Kasumi-1 (cell line): Measurements from ENCODE around the gene NR4A3.

Source experiments
- DNase-seq, 2 experiments: peaks; one replicate each; lab custom pipeline; 2025; lab: John Stamatoyannopoulos, UW

Gene NR4A3

DNA sequence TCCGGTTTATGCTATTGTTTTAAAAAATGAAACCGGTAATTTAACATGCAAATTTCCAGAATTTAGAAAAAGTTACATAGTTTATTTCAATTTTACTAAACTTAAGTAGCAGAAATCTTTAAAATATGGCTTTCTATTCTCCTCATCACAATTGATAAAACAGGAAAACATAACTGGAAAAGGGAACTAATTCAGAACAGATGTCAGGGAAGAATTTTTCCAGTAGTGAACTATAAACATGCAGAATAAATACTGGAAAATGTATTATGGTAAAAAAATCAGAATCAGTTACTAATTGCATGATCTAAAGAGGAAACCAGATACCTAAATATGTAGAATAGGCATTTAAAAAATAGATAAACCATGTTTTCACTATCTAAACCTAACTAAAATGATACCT is 7.3 kb upstream of the NR4A3 start:
- DNase-seq: no peak

GRCh38 chr9:99816392-99816791 is 5.3 kb upstream of the NR4A3 start:
- no peak for DNase-seq

DNA sequence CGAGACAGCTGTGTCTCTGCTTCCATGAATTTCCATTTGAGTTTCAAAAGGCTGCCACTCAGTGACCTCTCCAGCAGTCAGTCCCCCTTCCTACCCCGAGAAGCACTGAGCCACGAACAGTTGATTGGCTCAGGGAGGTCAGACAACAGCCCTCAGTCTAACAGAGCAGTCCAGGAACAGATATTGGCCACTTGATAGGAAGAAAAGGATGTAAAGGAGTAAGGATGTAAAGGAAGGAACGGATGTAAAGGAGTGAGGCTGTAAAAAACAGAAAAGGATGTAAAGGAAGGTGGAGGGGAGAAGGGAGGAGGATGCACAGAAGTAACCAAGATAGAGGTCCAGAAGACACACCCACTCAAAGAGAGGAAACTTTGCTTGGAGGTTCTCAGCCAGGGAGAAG is 3.2 kb upstream of the NR4A3 start:
- DNase-seq: peak in 1 of 2 experiments; percentile 5

GRCh38 chr9:99819123-99819855 is 2.4 kb upstream of the NR4A3 start:
- DNase-seq: peak; percentile 72 to 77

DNA sequence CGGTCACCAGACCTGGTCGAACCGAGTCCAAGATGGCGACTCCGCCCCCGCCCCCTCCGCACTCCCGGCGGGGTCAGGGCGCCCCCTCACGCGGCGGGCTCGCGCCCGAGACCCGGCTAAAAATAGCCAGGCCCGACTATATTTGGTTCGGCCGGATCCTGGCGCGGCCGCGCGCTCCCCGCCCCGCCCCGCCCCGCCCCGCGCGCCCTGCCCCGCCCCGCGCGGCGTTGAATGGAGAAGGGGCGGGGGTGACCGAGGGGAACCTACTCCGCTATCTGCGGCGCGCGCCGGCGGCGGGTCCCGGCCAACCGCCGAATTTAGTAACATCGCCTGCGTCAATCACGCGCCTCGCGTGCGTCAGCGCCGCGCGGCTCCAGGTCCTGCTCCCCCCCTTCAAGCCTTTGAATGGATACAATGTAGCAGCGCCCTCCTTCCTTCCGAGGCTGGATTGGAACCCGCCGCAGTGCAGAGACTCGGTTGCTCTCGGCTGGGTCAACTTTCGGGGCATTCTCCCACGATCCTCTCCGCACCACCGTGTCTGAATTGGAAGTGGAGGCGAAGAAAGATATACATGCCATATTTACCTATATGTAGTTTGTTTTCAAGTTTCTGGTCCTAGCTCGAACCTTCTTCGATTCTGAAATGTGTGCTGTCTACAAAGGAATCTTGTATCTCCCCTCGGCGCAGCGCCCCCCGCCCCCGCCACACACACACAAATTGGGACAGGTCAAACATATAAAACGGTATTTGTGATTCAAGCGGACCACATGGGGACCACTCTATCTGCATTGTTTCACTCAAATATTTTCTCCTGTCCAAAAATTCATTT is 1.6 kb upstream of the NR4A3 start:
- peak; percentile 85 to 91 for DNase-seq

- peak; percentile 38 to 62 for DNase-seq
These were observed 845 bp upstream of the NR4A3 start for GRCh38 chr9:99820685-99821395.

GRCh38 chr9:99822109-99822805 is 572 bp downstream of the NR4A3 start:
- DNase-seq: peak; percentile 55 to 72

- peak; percentile 55 to 72 for DNase-seq
These were observed 1.3 kb downstream of the NR4A3 start for GRCh38 chr9:99822806-99823591.

GRCh38 chr9:99823681-99824377 is 2.1 kb downstream of the NR4A3 start:
- DNase-seq: peak in 1 of 2 experiments; percentile 7

DNA sequence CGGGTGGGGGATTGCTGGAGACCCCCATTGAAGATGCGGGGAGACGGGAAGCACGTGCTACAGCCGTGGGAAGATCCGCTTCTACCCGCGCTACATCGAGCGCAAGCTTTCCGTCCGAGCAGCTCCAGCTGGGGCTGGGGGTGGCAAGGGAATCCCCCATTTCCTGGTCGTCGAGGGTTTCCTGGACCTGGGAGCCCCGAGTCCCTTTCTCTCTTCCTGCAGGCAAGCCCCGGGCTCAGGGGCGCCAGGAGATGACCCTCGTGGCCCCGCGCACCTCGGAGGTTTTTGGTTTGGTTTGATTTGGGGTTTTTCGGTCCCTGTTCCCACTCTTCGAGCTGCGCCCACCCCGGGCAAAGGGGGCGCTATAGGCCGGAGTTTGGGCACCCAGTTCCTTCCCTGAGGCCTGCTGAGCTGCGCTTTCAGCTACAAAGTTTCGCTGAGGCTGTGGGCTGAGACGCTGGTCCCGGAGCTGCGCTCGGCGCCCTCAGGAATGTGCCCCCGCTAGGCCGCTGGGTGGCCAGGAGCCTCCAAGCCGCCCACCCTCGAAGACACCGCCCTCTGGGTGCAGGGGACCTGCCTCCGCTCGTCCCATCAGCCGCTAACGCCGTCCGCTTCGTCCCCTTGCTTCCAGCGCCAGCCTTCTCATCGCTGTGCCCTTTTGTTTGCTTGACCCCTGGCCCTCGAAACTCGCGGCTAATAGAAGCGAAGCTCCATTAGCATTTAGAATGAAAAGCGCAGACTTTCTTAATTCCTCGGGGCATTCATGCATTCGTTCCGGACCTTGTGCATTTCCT is 2.9 kb downstream of the NR4A3 start:
- DNase-seq: peak; percentile 57 to 58

DNA sequence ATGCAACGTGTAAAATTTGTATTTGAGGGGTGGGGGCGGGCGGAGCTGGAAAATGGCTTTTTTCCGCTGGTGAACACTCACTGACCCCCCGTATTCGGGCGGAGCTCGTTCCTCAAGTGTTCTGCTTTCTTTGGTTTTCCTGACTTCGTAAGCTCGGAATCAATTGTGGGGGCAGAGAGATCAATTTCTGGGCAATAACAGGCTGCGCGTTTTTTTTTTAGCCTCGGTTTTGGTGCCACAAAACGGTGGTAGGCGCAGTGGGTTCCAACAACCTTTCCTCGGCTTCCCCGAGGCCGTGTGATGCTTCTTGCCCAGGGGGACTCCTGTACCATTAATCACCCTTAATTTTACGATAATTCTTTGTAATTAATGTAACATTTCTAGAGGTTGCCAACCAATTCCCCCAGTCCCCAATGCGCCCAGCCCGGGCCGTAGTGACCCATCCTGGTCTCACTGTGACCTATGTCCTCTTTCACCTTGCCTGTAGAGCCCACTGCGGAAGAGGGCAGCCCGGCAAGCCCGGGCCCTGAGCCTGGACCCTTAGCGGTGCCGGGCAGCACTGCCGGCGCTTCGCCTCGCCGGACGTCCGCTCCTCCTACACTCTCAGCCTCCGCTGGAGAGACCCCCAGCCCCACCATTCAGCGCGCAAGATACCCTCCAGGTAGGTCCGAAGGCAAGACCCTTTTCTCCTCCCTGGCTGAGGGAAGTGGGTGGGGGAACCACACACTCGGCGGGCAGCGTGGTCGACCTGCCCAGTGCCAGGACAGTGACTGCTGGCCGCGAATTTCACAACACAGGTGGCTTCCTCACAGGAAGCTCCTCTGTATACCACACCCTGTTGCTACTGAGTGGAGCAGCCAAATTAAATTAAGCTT is 3.7 kb downstream of the NR4A3 start:
- DNase-seq: no peak

GRCh38 chr9:99826579-99826978 is 4.9 kb downstream of the NR4A3 start:
- DNase-seq: no peak

GRCh38 chr9:99827244-99827643 is 5.6 kb downstream of the NR4A3 start:
- DNase-seq: no peak

DNA sequence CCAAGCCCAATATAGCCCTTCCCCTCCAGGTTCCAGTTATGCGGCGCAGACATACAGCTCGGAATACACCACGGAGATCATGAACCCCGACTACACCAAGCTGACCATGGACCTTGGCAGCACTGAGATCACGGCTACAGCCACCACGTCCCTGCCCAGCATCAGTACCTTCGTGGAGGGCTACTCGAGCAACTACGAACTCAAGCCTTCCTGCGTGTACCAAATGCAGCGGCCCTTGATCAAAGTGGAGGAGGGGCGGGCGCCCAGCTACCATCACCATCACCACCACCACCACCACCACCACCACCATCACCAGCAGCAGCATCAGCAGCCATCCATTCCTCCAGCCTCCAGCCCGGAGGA is 6.3 kb downstream of the NR4A3 start:
- DNase-seq: no peak

- no peak for DNase-seq
These were observed 6.9 kb downstream of the NR4A3 start for GRCh38 chr9:99828417-99829176.

- DNase-seq: no peak
These were observed 10.3 kb downstream of the NR4A3 start for GRCh38 chr9:99831857-99832557.

DNA sequence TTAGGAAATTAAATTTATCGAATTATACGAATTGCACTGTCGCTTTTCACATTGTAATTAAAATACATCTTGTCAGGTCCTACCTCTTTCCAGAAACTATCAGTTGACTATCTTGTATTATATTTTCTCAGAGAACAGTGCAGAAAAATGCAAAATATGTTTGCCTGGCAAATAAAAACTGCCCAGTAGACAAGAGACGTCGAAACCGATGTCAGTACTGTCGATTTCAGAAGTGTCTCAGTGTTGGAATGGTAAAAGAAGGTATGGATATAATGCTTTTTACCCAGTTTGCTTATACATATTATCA is 10.8 kb downstream of the NR4A3 start:
- no peak for DNase-seq

- no peak for DNase-seq
These were observed 12.1 kb downstream of the NR4A3 start for GRCh38 chr9:99833735-99834134.
